C4-2B (cell line): ENCODE results near the gene PLA2G6.

Source experiments
- H3K27ac ChIP-seq: fragments of 450-650 bp; 2 replicates; pipeline ENCODE4 v1.5.1; 2017
- ZFX ChIP-seq: fragments of 450-650 bp; IDR thresholded peaks from 2 replicates; pipeline ENCODE4 v1.6.1; 2017
- TF ChIP-seq, protein P1 (sequence below): fragments of 450-650 bp; conservative IDR thresholded peaks from 2 replicates; pipeline ENCODE4 v1.5.1; 2017; ENCODE audit warnings: mild to moderate bottlenecking

The PLA2G6 gene

GRCh38 chr22:38132794-38133193, 48.8 kb downstream of the PLA2G6 start:
- no peak for TF ChIP-seq ZFX
- TF ChIP-seq, protein P1, sequence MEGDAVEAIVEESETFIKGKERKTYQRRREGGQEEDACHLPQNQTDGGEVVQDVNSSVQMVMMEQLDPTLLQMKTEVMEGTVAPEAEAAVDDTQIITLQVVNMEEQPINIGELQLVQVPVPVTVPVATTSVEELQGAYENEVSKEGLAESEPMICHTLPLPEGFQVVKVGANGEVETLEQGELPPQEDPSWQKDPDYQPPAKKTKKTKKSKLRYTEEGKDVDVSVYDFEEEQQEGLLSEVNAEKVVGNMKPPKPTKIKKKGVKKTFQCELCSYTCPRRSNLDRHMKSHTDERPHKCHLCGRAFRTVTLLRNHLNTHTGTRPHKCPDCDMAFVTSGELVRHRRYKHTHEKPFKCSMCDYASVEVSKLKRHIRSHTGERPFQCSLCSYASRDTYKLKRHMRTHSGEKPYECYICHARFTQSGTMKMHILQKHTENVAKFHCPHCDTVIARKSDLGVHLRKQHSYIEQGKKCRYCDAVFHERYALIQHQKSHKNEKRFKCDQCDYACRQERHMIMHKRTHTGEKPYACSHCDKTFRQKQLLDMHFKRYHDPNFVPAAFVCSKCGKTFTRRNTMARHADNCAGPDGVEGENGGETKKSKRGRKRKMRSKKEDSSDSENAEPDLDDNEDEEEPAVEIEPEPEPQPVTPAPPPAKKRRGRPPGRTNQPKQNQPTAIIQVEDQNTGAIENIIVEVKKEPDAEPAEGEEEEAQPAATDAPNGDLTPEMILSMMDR: no peak
- no peak overlapping the region for H3K27ac ChIP-seq

- no peak overlapping the region for H3K27ac ChIP-seq
- TF ChIP-seq, protein P1: no peak
- no peak for TF ChIP-seq ZFX
These were observed 49.5 kb downstream of the PLA2G6 start for GRCh38 chr22:38132136-38132535.

GRCh38 chr22:38131399-38131798, 50.2 kb downstream of the PLA2G6 start:
- no peak overlapping the region for H3K27ac ChIP-seq
- TF ChIP-seq, protein P1: no peak
- TF ChIP-seq ZFX: no peak

GRCh38 chr22:38129856-38130255, 51.8 kb downstream of the PLA2G6 start:
- TF ChIP-seq ZFX: no peak
- TF ChIP-seq, protein P1: no peak
- H3K27ac ChIP-seq: no peak overlapping the region

GRCh38 chr22:38129021-38129420, 52.6 kb downstream of the PLA2G6 start:
- TF ChIP-seq, protein P1: no peak
- TF ChIP-seq ZFX: no peak
- no peak overlapping the region for H3K27ac ChIP-seq

DNA sequence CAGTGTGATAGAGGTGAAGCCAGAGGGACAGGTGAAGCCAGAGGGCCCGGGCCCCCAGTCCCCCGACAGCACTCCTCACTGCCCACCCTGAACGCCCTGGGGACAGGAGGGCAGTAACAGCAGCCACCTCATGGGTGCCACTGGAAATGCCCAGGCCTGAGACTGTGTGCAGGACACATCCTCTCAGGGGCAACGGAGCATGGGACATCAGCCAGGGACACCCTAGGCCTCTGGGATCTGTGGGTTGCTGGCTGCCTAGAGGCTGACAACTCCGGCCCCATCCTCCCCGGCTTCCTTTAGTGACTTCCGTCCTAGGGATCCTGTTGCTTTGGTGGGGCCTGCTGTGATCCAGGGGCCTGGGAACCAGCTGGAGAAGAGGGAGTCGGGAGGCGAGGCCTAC, 53.8 kb downstream of the PLA2G6 start:
- no peak overlapping the region for H3K27ac ChIP-seq
- TF ChIP-seq ZFX: no peak

GRCh38 chr22:38126928-38127668, 54.5 kb downstream of the PLA2G6 start:
- TF ChIP-seq ZFX: no peak
- TF ChIP-seq, protein P1: no peak
- no peak overlapping the region for H3K27ac ChIP-seq

- H3K27ac ChIP-seq: no peak overlapping the region
- no peak for TF ChIP-seq ZFX
- TF ChIP-seq, protein P1: no peak
These were observed 55.9 kb downstream of the PLA2G6 start for GRCh38 chr22:38125751-38126201.
